Mesendoderm (in vitro differentiated cells): ENCODE measurements around the gene FCSK.

Experiments
- DNase-seq: peaks from one replicate; pipeline ENCODE4 v3.0.0; 2013
- H2AK5ac ChIP-seq: 2 replicates; pipeline ENCODE4 v1.6.1; 2013; ENCODE audit warnings: low read length, inconsistent platforms
- H2BK120ac ChIP-seq: 2 replicates; pipeline ENCODE4 v1.6.1; 2013; ENCODE audit warnings: low read depth, mild to moderate bottlenecking, low read length, moderate library complexity, mixed read lengths
- H2BK15ac ChIP-seq: replicated peaks from 2 replicates; pipeline ENCODE4 v1.6.1; 2013; ENCODE audit warnings: low read depth, mild to moderate bottlenecking, moderate library complexity
- H2BK5ac ChIP-seq: 2 replicates; pipeline ENCODE4 v1.6.1; 2013; ENCODE audit warnings: low read length, inconsistent platforms
- H3K18ac ChIP-seq: 2 replicates; pipeline ENCODE4 v1.6.1; 2013; ENCODE audit warnings: mild to moderate bottlenecking, low read length, mixed read lengths
- H3K23ac ChIP-seq: one replicate; pipeline ENCODE4 v1.6.1; 2013; ENCODE audit warnings: low read length
- H3K27ac ChIP-seq: 2 replicates; pipeline ENCODE4 v1.5.1; 2013; ENCODE audit warnings: low read depth, mild to moderate bottlenecking, inconsistent platforms, low read length, moderate library complexity
- H3K27me3 ChIP-seq: 2 replicates; pipeline ENCODE4 v1.6.1; 2013; ENCODE audit warnings: low read length, control low read depth, mild to moderate bottlenecking, inconsistent platforms; ENCODE audit not compliant: insufficient read depth, poor library complexity
- H3K36me3 ChIP-seq: 2 replicates; pipeline ENCODE4 v1.6.1; 2013; ENCODE audit warnings: low read length, inconsistent platforms; ENCODE audit not compliant: control insufficient read depth, insufficient read depth
- H3K4ac ChIP-seq: one replicate; pipeline ENCODE4 v1.6.1; 2013; ENCODE audit warnings: low read depth, mild to moderate bottlenecking, low read length, moderate library complexity
- H3K4me1 ChIP-seq: 2 replicates; pipeline ENCODE4 v1.6.1; 2013; ENCODE audit warnings: low read depth, low read length, inconsistent platforms; ENCODE audit not compliant: control insufficient read depth
- H3K4me2 ChIP-seq: 2 replicates; pipeline ENCODE4 v1.6.1; 2013; ENCODE audit warnings: low read length
- H3K4me3 ChIP-seq: 2 replicates; pipeline ENCODE4 v1.5.1; 2013; ENCODE audit warnings: mild to moderate bottlenecking, low read length
- H3K56ac ChIP-seq: one replicate; pipeline ENCODE4 v1.6.1; 2013; ENCODE audit warnings: low read length
- H3K79me1 ChIP-seq: 2 replicates; pipeline ENCODE4 v1.6.1; 2013; ENCODE audit warnings: low read length, inconsistent platforms
- H3K79me2 ChIP-seq: 2 replicates; pipeline ENCODE4 v1.6.1; 2013; ENCODE audit warnings: mild to moderate bottlenecking, low read length; ENCODE audit not compliant: control insufficient read depth, insufficient read depth
- H3K9ac ChIP-seq: 2 replicates; pipeline ENCODE4 v1.6.1; 2013; ENCODE audit warnings: low read length, inconsistent platforms
- H4K5ac ChIP-seq: one replicate; pipeline ENCODE4 v1.6.1; 2013; ENCODE audit warnings: low read length
- H4K8ac ChIP-seq: one replicate; pipeline ENCODE4 v1.6.1; 2013; ENCODE audit warnings: low read depth, mild to moderate bottlenecking, control low read depth, low read length, moderate library complexity
- WGBS: extraction: QIAGEN DNeasy Blood & Tissue Kit; methylation state at CpG from one replicate; pipeline ENCODE4 v1.1.7; 2013; ENCODE audit warnings: low lambda C conversion rate, missing lambda C conversion rate; ENCODE audit not compliant: insufficient coverage; ENCODE audit errors: extremely low coverage; 5-methylcytosine and 5-hydroxymethylcytosine counted together

Gene FCSK

DNA sequence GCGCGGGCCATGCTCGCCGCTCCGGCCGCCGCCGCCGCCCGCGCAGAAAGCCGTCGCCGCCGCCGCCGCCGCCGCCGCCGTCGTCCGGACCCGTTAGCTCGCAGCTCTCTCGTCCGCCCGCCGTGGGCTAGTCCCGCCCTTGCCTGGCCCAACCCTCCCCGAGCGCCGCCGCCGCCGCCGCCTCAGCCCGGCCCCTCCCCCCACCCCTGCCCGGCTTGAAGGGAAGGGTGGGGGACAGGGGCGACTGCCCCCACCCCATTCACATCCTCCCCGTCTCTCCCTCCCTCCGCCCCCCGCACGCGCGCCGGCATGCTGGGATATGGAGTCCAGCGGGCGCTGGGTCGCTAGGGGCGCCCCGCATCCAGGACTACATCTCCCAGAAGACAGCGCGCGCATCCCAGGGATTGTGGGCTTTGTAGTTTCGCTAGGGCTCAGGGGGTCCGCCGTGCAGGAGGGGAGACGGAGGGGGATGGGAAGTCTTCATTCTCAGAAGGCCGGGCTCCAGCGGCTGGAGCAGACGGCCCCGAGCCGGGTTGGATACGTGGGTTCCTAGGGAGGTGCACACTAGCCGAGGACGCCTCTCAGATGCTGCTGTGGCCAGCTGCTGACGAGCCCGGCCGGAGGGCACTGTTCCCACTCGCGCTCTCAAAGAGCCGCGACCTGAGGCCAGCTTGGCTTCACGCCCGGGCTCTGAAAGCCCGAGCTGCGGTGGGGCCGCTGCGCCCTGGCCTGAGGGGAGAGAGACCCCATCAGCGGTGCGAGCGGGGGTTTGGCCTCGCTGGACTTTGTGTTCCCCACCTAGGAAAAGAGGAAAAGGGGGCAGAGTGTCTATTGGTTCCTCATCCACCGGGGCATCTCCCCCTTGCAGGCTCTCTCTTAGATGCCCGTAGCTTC is 15.2 kb upstream of the FCSK start, which contains the start of gene ST3GAL2:
ST3GAL2 (minus strand) TSS at position 132 of the 894 bp plus-strand sequence. CDS start 40,570 bp downstream, outside the sequence.
- Histone ChIP-seq H3K9ac (peak within 1 kb of the TSS; percentile 90), H2BK120ac (peak within 1 kb of the TSS; percentile 3), H4K8ac (no peak within 1 kb of the TSS), H3K4me2 (peak within 1 kb of the TSS; percentile 85), H3K79me2 (peaks cover 35% of the 10 kb centered on the region), H4K5ac (no peak within 1 kb of the TSS), H3K4me3 (peak within 1 kb of the TSS; percentile 89), H3K56ac (peak within 1 kb of the TSS; percentile 95), H3K79me1 (peaks cover 8% of the 10 kb centered on the region), H2BK5ac (peak within 1 kb of the TSS; percentile 91), H3K4me1 (peaks cover 5% of the 10 kb centered on the region), H3K36me3 (peaks cover 2% of the 10 kb centered on the region), H3K27me3 (no peaks in the 10 kb centered on the region), H3K27ac (peak within 1 kb of the TSS; percentile 72), H3K18ac (peak within 1 kb of the TSS; percentile 95), H2AK5ac (peak within 1 kb of the TSS; percentile 96), H3K4ac (peak within 1 kb of the TSS; percentile 94), H2BK15ac (no peak within 1 kb of the TSS), H3K23ac (peak within 1 kb of the TSS; percentile 100)
- peak; percentile 98 for DNase-seq
- WGBS, result no CpG with 5 or more reads among the region's 86 CpGs

DNA sequence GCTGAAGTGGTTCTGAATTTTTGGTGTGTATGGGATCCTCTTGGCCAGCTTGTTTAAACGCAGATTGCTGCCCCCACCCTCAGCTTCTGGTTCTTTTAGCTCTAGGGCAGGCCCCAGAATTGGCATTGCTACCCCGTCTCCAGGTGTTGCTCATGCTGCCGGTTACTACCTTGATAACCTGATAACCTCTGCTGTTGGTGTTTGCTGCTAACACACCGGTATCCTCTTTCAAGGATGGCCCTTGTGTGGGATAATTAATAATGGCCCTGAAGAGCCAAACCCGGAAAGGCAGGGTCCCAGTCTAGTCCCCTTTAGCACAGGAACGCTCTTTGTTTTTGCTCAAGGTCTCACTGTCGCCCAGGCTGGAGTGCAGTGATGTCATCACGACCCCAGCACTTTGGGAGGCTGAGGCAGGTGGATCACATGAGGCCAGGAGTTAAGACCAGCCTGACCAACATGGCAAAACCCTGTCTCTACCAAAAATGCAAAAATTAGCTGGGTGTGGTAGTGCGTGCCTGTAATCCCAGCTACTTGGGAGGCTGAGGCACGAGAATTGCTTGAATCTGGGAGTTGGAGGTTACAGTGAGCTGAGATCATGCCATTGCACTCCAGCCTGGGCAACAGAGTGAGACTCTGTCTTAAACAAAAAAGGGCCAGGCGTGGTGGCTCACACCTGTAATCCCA is 14.2 kb upstream of the FCSK start:
- no peak overlapping the region for H2BK120ac ChIP-seq
- no peak overlapping the region for H4K8ac ChIP-seq
- DNase-seq, result no peak
- H3K4me3 ChIP-seq, result no peak overlapping the region
- no peak overlapping the region for H3K18ac ChIP-seq
- H3K4me2 ChIP-seq, result no peak overlapping the region
- no peaks in the 10 kb centered on the region for H3K27me3 ChIP-seq
- H2BK15ac ChIP-seq, result no peak overlapping the region
- no peaks in the 10 kb centered on the region for H3K36me3 ChIP-seq
- no peak overlapping the region for H3K23ac ChIP-seq
- no peak overlapping the region for H3K27ac ChIP-seq
- no peak overlapping the region for H4K5ac ChIP-seq
- peak overlapping the region; percentile 90 for H3K9ac ChIP-seq
- WGBS, result no CpG with 5 or more reads among the region's 11 CpGs
- peaks cover 5% of the 10 kb centered on the region for H3K4me1 ChIP-seq
- peaks cover 26% of the 10 kb centered on the region for H3K79me2 ChIP-seq
- H2AK5ac ChIP-seq, result no peak overlapping the region
- peaks cover 2% of the 10 kb centered on the region for H3K79me1 ChIP-seq
- H3K56ac ChIP-seq, result peak overlapping the region; percentile 12
- H3K4ac ChIP-seq, result no peak overlapping the region
- no peak overlapping the region for H2BK5ac ChIP-seq

DNA sequence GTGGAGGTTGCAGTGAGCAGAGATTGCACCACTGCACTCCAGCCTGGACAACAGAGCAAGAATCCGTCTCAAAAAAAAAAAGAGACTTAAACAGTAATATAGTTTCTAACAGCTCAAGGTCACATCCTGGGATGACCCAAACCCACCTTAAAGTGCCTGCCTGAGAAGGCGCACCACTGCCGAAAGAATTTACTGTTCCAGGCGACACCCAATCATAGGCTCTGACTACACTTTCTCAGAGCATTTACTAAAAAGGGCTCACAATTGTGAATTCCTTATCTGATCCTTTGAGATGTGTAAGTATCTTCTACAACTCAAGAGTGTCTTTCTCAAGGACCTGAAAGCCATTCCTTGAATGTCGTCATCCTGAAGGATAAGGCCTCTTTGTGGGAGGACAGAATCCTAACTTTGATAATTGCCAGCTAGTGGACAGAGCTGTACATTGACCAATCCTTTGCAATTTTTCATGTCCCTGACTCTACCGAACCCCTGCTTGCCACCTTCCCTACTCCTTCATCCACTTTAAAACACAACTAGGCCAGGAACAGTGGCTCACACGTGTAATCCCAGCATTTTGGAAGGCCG is 12.9 kb upstream of the FCSK start:
- peaks cover 3% of the 10 kb centered on the region for H3K4me1 ChIP-seq
- H2BK5ac ChIP-seq, result no peak overlapping the region
- WGBS, result no CpG with 5 or more reads among the region's 8 CpGs
- no peak for DNase-seq
- peaks cover 17% of the 10 kb centered on the region for H3K79me2 ChIP-seq
- H3K4ac ChIP-seq, result no peak overlapping the region
- no peak overlapping the region for H3K4me3 ChIP-seq
- no peak overlapping the region for H4K5ac ChIP-seq
- H4K8ac ChIP-seq, result no peak overlapping the region
- H3K36me3 ChIP-seq, result no peaks in the 10 kb centered on the region
- no peak overlapping the region for H2BK120ac ChIP-seq
- H3K79me1 ChIP-seq, result peaks cover 2% of the 10 kb centered on the region
- H3K9ac ChIP-seq, result no peak overlapping the region
- H2AK5ac ChIP-seq, result no peak overlapping the region
- H3K27me3 ChIP-seq, result no peaks in the 10 kb centered on the region
- H3K23ac ChIP-seq, result no peak overlapping the region
- no peak overlapping the region for H3K56ac ChIP-seq
- no peak overlapping the region for H3K27ac ChIP-seq
- no peak overlapping the region for H3K18ac ChIP-seq
- no peak overlapping the region for H2BK15ac ChIP-seq
- no peak overlapping the region for H3K4me2 ChIP-seq

DNA sequence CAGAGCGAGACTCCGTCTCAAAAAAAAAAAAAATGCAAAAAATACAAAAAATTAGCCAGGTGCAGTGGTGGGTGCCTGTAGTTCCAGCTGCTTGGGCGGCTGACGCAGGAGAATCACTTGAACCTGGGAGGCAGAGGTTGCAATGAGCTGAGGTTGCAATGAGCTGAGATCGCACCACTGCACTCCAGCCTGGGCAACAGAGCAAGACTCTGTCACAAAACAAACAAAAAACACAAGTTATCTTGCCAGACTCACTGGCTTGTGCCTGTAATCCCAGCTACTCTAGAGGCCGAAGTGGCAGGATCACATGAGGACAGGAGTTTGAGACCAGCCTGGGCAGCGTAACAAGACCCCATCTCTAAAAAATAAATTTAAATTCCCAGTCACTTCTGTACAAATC is 12.1 kb upstream of the FCSK start:
- H3K9ac ChIP-seq, result no peak overlapping the region
- H2AK5ac ChIP-seq, result no peak overlapping the region
- DNase-seq, result no peak
- no peak overlapping the region for H3K4me3 ChIP-seq
- H3K27me3 ChIP-seq, result no peaks in the 10 kb centered on the region
- peaks cover 11% of the 10 kb centered on the region for H3K79me2 ChIP-seq
- H4K5ac ChIP-seq, result no peak overlapping the region
- H2BK120ac ChIP-seq, result no peak overlapping the region
- no peaks in the 10 kb centered on the region for H3K4me1 ChIP-seq
- no peak overlapping the region for H4K8ac ChIP-seq
- peaks cover 2% of the 10 kb centered on the region for H3K79me1 ChIP-seq
- no peak overlapping the region for H3K56ac ChIP-seq
- no CpG with 5 or more reads among the region's 7 CpGs for WGBS
- H3K36me3 ChIP-seq, result no peaks in the 10 kb centered on the region
- no peak overlapping the region for H3K4ac ChIP-seq
- H3K4me2 ChIP-seq, result no peak overlapping the region
- H3K18ac ChIP-seq, result no peak overlapping the region
- no peak overlapping the region for H3K27ac ChIP-seq
- no peak overlapping the region for H2BK15ac ChIP-seq
- H2BK5ac ChIP-seq, result no peak overlapping the region
- H3K23ac ChIP-seq, result no peak overlapping the region

DNA sequence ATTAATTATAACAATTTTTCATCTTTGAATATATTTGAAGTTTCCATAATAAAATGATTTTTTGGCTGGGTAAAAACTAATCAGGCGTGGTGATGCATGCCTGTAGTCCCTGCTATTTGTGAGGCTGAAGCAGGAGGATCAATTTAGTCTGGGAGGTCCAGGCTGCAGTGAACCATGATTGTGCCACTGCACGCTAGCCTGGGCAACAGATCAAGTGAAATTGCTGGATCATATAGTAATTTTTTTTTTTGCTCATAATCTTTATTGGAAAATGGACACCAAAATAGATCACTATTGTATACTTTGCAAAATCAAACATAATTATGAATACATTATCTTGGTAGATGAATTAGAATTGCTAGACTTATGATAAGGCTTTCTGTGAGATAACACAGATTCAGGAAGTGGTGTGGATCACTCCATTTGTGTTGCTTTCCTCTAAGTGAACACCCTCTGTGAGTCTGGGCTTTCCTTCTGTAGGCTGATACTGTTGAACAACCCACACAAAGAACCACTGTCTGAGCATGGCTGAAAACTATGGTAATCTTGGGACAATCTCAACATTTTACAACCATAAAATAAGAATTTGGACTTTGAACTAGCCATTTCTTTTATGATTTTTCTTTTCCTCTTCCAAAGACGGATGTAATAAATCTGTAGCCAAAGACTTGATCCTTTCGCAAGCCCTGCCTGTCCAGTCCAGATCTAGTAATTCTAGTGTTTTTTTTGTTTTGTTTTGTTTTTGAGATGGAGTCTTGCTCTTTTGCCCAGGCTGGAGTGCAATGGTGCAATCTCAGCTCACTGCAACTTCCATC is 9.9 kb upstream of the FCSK start:
- Histone ChIP-seq H3K27me3 (no peaks in the 10 kb centered on the region), H3K4me1 (no peaks in the 10 kb centered on the region), H3K4me3 (no peak overlapping the region), H2AK5ac (no peak overlapping the region), H3K4me2 (no peak overlapping the region), H2BK5ac (no peak overlapping the region), H3K18ac (no peak overlapping the region), H2BK120ac (no peak overlapping the region), H3K36me3 (no peaks in the 10 kb centered on the region), H4K8ac (no peak overlapping the region), H3K4ac (no peak overlapping the region), H3K9ac (no peak overlapping the region), H2BK15ac (no peak overlapping the region), H3K79me1 (no peaks in the 10 kb centered on the region), H3K23ac (no peak overlapping the region), H3K56ac (peak overlapping the region; percentile 15), H4K5ac (no peak overlapping the region), H3K27ac (no peak overlapping the region), H3K79me2 (no peaks in the 10 kb centered on the region)
- WGBS, result no CpG with 5 or more reads among the region's 4 CpGs
- DNase-seq, result no peak
